C4-2B (cell line): ENCODE results near the gene SMYD4.

Experiments used
- H3K27ac ChIP-seq: fragments of 450-650 bp; 2 replicates; pipeline ENCODE4 v1.5.1; 2017
- ZFX ChIP-seq: fragments of 450-650 bp; IDR thresholded peaks from 2 replicates; pipeline ENCODE4 v1.6.1; 2017
- TF ChIP-seq, protein P1 (sequence below): fragments of 450-650 bp; conservative IDR thresholded peaks from 2 replicates; pipeline ENCODE4 v1.5.1; 2017; ENCODE audit warnings: mild to moderate bottlenecking

The SMYD4 gene

DNA sequence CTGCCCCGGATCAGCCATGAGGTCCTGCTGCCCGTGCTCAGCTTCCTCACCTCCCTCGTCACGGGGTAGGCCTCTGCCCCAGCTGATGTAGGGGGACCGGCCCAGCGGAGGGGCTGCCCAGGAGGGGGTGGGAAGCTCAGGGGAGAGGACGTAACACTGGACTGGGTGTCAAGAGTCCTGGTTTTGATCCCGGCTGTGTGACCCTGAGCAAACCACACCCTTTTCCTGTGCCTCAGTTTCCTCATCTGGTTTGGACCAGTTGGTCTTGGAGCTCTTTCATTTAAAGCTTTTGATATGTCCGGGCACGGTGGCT, 98.6 kb downstream of the SMYD4 start:
- H3K27ac ChIP-seq: no peak overlapping the region

DNA sequence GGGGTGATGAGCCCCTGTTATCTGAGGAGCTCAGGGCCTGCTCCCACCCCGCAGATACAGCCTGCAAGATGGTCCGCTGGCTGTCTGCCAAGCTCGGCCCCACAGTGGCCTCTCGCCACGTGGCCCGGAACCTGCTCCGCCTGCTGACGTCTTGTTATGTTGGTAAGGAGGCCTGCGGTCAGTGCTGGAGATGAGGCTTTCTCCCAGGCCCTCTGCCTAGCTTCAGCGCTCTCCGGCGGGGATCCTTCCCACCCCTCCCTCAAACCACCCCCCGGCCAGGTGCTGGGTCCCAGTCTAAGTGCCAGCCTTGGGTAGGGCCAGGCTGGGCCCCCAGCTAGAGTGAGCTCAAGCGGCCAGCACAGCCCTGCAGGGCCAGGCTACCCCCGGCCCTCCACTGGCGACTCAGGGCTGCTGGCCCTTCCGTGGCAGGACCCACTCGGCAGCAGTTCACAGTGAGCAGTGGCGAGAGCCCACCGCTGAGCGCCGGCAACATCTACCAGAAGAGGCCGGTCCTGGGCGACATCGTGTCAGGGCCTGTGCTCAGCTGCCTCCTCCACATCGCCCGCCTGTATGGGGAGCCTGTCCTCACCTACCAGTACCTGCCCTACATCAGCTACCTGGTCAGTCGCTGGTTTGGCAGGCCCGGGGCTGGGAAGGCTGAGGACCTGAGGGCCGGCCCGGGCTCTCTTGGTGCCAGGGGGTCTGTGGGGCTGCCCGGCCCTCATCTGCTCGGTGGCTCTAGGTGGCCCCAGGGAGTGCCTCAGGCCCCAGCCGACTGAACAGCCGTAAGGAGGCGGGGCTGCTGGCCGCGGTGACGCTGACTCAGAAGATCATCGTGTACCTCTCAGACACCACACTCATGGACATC, 99.1 kb downstream of the SMYD4 start:
- TF ChIP-seq, protein P1, sequence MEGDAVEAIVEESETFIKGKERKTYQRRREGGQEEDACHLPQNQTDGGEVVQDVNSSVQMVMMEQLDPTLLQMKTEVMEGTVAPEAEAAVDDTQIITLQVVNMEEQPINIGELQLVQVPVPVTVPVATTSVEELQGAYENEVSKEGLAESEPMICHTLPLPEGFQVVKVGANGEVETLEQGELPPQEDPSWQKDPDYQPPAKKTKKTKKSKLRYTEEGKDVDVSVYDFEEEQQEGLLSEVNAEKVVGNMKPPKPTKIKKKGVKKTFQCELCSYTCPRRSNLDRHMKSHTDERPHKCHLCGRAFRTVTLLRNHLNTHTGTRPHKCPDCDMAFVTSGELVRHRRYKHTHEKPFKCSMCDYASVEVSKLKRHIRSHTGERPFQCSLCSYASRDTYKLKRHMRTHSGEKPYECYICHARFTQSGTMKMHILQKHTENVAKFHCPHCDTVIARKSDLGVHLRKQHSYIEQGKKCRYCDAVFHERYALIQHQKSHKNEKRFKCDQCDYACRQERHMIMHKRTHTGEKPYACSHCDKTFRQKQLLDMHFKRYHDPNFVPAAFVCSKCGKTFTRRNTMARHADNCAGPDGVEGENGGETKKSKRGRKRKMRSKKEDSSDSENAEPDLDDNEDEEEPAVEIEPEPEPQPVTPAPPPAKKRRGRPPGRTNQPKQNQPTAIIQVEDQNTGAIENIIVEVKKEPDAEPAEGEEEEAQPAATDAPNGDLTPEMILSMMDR: no peak
- no peak for TF ChIP-seq ZFX
- H3K27ac ChIP-seq: no peak overlapping the region

More for the DNA sequence above, 98.6 kb downstream of the SMYD4 start:
- no peak for TF ChIP-seq ZFX
- TF ChIP-seq, protein P1: no peak

DNA sequence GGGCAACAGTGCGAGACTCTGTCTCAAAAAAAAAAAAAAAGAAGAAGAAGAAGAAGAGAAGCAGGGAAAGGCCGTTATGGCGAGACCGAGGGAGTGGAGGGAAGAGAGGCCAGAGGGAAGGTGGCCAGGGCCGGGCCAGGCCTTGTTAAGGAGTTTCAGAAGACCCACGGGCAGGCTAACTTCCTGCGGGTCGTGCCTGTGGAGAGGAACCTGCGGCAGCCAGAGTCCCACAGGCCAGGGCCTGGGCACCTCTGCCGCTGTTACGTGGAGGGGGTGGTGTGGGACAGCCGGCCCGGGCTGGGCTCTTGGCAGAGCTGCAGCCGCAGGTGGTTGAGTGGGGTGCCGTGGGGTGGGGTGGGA, 99.8 kb downstream of the SMYD4 start:
- no peak overlapping the region for H3K27ac ChIP-seq
- TF ChIP-seq ZFX: no peak
- TF ChIP-seq, protein P1: no peak
